Left forelimb (tissue), 1 donor: ENCODE data around the gene SDK1.

ENCODE experiments used
- DNase-seq: peaks from one replicate; pipeline ENCODE4 v3.0.0-alpha.2; 2018; ENCODE audit warnings: low spot score

SDK1 gene

GRCh38 chr7:4017081-4017480 lies 716.0 kb downstream of the SDK1 start:
- no peak for DNase-seq

- DNase-seq: peak; percentile 22
These were observed 716.7 kb downstream of the SDK1 start for GRCh38 chr7:4017785-4018184.

GRCh38 chr7:4018601-4019316 lies 717.7 kb downstream of the SDK1 start:
- DNase-seq: no peak

- peak; percentile 31 for DNase-seq
These were observed 719.0 kb downstream of the SDK1 start for GRCh38 chr7:4020086-4020485.

GRCh38 chr7:4021413-4021812 lies 720.4 kb downstream of the SDK1 start:
- DNase-seq: no peak

GRCh38 chr7:4022265-4022664 lies 721.2 kb downstream of the SDK1 start:
- DNase-seq: no peak

GRCh38 chr7:4023502-4023901 lies 722.5 kb downstream of the SDK1 start:
- no peak for DNase-seq

GRCh38 chr7:4024133-4024532 lies 723.1 kb downstream of the SDK1 start:
- no peak for DNase-seq

GRCh38 chr7:4024806-4025205 lies 723.8 kb downstream of the SDK1 start:
- DNase-seq: no peak

- no peak for DNase-seq
These were observed 724.2 kb downstream of the SDK1 start for GRCh38 chr7:4025210-4025609.

- no peak for DNase-seq
These were observed 724.9 kb downstream of the SDK1 start for GRCh38 chr7:4025694-4026615.

GRCh38 chr7:4026941-4027486 lies 726.0 kb downstream of the SDK1 start:
- DNase-seq: no peak

GRCh38 chr7:4028221-4028620 lies 727.2 kb downstream of the SDK1 start:
- DNase-seq: no peak

GRCh38 chr7:4029941-4030340 lies 728.9 kb downstream of the SDK1 start:
- DNase-seq: no peak

GRCh38 chr7:4030346-4030950 lies 729.4 kb downstream of the SDK1 start:
- no peak for DNase-seq

- no peak for DNase-seq
These were observed 732.9 kb downstream of the SDK1 start for GRCh38 chr7:4033996-4034395.

- no peak for DNase-seq
These were observed 736.3 kb downstream of the SDK1 start for GRCh38 chr7:4037308-4037707.

GRCh38 chr7:4037877-4038276 lies 736.8 kb downstream of the SDK1 start:
- DNase-seq: no peak

- DNase-seq: no peak
These were observed 739.3 kb downstream of the SDK1 start for GRCh38 chr7:4040109-4040928.

GRCh38 chr7:4042402-4043045 lies 741.5 kb downstream of the SDK1 start:
- no peak for DNase-seq

GRCh38 chr7:4043988-4044387 lies 742.9 kb downstream of the SDK1 start:
- DNase-seq: no peak
